HCEC 1CT (cell line): Measurements from ENCODE around the gene HK2.
A peak's percentile ranks its signal among the peaks of the same experiment; 100 is the strongest.

Source experiments
- DNase-seq: peaks from one replicate; pipeline ENCODE4 v3.0.0-alpha.2; 2017

HK2 gene

DNA sequence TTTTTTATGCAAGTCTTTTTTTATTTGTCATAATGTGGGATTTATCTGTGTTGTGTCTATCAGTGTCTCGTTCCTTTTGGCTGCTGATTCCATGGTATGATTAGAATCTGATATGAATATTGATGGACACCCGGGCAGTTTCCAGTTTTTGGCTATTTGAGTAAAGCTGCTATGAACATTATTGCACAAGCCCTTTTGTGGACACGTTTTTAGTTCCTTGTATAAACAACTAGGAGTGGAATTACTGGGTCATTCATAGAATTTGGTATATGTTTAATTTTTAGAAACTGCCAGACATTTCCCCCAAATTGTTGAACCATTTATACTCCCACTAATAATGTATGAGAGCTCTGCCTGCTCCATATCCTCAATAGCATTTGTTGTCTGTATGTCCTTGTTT, 26.6 kb downstream of the HK2 start:
- no peak for DNase-seq

- DNase-seq, result no peak
Observed at GRCh38 chr2:74861531-74861930, 27.6 kb downstream of the HK2 start.

DNA sequence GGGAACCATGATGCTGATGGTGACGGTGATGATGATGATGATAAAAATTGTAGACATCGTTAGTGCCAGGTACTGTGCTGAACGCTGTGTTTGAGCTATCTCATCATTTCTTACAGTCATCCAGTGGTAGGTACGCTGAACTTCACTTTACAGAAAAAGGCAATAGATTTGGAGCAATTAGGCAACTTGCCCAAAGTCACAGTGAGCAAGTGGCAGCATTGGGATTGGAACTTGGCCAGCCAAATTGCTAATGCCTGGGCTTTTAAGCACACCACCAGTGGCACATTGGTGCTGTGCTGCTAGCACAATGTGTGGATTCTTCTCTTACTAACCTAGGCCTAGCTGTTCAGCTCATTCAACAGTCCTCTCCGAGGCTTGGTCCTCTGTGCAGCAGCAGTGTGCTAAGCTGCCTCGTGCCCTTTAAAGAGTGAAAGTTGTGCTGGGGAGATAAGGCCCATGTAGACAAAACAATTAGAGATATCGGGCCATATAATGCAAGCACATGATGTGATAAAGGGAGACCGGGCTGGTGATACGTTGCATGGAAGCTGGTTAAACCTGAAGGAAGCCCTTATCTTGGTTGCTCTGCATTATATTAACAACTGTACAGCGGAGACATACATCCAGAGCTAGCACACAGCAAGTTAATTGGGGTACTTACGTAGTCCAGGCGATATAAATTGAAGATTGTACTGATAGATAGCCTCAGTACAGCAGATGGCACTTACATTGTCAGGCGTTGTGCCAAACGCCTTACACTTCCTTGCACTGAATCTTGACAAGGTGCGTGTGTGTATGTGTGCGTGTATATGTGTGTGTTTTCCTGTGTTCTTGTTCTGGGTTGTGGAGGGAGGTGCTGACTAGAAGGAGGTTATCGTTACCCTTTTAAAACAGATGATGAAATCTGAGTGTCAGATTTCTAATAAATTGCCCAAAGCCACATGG, 28.4 kb downstream of the HK2 start:
- DNase-seq, result no peak

DNA sequence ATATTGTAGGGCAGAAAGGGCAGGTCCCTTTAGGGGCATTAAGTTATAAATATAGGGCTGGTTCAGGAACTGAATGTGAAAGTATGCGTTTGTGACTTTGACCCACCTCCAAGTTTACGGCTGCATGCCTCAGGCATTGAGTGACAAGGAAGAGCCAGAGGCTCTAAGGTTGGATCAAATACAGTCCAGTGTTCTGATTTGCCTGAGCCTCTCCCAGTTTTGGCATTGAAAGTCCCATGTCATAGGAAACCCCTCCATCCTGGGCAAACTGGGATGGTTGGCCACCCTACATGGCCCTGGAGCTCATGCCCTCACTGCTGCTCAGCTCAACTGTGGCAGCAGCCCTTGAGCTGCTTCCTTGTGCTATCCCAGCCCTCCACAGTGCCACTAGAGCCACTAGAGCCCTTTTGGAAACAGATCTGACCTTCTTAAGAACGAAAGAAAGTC, 29.9 kb downstream of the HK2 start:
- DNase-seq, result no peak

GRCh38 chr2:74864728-74865722, 31.1 kb downstream of the HK2 start:
- DNase-seq, result peak; percentile 43

GRCh38 chr2:74865770-74866674, 32.1 kb downstream of the HK2 start:
- no peak for DNase-seq

DNA sequence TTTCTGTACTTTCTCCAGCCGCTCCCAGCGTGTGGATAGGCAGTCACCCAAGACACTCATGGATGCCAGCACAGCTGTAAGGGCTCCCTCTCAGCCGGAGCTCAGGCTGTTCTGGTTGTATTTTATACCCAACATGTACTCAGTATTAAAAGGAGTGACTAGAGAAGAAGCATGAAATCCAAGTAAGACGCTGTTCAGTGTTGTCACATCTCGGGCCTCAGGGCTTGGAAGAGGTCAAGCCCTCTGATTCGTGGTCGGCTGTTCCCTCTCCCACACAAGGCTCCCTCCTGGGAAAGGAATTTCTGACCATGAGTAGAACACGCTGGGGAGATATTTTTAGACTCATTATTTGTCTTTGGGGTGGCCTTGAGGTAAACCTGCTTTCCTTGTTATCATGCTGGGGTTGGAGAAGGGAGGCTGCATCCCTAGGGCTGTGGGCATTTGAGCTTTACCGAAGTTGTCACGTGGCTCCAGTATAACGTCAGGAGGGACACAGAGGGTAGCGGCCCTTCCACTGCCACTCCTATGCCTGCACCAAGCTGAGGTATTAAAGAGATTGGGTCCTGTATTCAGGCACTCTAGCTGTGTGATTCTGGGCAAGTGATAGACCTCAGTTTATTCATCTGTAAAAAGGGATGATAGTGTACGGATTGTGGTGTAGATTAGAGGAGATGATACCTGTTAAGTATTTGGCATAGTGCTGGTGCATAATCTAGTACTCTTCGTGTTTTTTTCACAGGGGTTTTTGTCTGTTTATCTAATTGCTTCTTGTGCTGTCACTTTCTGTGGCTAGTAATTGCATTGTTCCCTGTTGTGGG, 34.1 kb downstream of the HK2 start:
- peak; percentile 96 for DNase-seq

GRCh38 chr2:74869517-74869916, 35.6 kb downstream of the HK2 start:
- DNase-seq, result no peak

DNA sequence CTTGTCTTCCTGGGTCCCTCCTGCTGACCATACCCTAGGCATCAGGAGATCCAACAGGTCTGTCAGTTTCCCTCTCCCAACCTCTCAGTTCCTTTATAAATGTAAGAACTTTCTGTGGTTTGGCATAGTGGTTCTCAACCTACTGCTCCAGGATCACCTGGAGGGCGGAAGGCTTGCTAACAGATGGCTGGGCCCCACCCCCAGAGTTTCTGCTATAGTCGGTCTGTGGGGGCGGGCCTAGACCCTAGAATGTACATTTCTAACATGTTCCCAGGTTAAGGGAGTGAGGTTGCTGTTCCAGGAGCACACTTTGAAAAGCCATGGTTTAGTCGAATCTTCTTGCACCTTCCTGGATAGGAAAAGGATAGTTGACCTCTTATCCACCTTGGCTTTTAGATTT, 37.0 kb downstream of the HK2 start:
- no peak for DNase-seq

- DNase-seq, result no peak
Observed at GRCh38 chr2:74871414-74871813, 37.5 kb downstream of the HK2 start.

DNA sequence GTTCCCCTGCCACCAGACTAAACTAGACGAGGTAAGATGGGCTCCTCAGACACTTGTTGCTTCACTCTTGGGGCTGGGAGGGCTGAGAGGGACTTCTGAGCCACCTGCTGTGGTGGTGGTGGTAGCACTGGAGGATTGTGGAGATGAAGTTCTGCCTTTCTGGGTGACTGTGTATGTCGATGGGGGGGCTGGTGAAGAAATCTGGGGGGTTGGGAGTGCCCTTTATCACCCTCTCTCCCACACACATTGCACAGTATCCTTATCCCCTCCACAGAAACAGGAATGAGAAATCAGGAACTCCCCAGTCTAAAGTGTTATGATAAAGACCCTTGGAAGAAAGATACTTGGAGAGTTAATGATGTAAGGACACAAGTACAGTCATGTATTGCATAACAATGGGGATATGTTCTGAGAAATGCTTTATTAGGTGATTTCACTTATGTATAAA, 38.5 kb downstream of the HK2 start:
- DNase-seq, result peak; percentile 37

- DNase-seq, result no peak
Observed at GRCh38 chr2:74873012-74873665, 39.2 kb downstream of the HK2 start.

- no peak for DNase-seq
Observed at GRCh38 chr2:74873678-74874640, 40.0 kb downstream of the HK2 start.

DNA sequence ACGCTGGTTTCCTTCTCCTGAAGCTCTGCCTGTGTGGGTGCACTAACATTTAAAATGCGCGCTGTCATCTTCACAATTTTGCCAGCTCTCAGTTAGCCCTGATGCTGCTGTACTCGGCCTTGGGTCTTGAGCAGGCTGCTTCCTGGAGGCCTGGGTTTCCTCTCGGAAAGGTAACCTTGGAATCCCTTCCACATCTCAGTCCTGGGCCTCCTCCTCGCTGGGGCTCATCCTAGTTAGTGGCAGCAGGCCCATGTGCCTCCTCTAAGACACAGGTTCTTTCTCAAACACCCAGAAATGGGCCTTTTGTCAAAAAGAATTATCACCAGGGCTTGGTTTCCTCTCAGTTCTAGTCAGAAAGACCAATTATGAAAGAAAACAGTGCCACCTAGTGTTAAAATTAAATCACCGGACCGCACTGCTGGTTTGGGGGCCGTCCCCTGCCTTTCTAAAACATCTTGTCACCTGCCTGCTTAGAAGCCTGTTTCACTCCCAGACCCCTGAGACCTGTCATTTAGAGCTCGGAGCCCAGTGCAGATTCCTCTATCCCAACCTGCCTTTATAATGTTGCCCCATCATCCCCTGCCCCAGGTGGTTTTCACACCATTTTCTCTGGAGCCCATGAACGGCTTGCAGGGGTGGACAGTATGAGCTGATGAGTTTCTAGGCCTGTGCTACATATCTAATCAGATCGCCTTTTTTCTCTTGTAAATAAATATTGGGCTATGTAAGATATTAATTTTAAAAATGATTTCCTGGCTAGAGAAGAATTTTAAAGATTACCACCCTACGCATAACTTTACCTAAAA, 42.4 kb downstream of the HK2 start:
- DNase-seq, result peak; percentile 57

GRCh38 chr2:74877376-74877775, 43.4 kb downstream of the HK2 start:
- no peak for DNase-seq

- no peak for DNase-seq
Observed at GRCh38 chr2:74877781-74878433, 44.0 kb downstream of the HK2 start.

- no peak for DNase-seq
Observed at GRCh38 chr2:74878551-74878950, 44.6 kb downstream of the HK2 start.

DNA sequence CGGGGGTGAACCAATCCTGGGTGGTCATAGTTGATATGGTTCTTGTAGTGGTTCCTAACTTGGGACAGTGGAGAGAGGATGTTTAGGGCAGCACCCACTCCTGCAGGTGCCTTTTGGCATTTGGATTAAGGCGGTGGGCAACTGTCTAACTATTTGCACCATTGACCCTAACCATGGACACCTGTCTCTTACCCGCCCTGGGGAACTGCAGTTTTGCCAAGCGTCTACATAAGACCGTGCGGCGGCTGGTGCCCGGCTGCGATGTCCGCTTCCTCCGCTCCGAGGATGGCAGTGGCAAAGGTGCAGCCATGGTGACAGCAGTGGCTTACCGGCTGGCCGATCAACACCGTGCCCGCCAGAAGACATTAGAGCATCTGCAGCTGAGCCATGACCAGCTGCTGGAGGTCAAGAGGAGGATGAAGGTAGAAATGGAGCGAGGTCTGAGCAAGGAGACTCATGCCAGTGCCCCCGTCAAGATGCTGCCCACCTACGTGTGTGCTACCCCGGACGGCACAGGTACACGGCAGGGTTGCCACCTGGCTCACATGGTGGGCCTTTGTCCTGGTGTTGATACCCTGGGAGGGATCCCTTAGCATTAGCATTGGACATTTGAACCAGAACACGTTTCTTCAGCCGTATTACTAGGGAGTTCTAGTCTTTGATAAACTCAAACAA, 46.3 kb downstream of the HK2 start:
- DNase-seq, result no peak
